ENCODE results near the gene STK10. TPM values are rescaled to one million over a fixed set of nuclear protein-coding genes. Genes with fewer than 3 reads are reported as not detected.

Gene STK10
- total and polyA plus RNA-seq, 2 of the 8 experiments (the other 6 are each of a cell fraction or from before 2014, with no cell fraction given) = 10.5 to 21.4 TPM

DNA sequence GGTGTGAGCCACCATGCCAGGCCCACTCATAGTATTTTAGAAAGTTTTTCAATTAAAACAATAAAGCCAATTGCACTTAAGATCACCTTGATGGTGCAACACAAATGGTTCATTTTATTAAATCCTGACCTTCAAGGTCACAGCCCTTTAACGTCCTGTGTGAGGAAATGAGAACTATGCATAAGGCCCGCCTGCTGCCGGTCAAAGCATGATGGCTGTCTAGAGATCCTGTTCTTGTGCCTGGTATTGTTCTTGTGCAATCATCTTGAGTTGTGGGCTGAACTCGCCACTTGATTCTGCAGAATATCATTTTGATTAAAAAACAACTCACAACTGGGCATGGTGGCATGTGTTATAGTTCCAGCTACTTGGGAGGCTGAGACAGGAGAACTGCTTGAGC lies 137.9 kb downstream of the STK10 start:
- FAIRE-seq (no peak), DNase-seq (ENCODE audit: low read depth in 1 of 2, low spot score in 2 of 2) (no peak)
- H2BK5ac ChIP-seq (ENCODE audit: low read depth, low read length) = no peak overlapping the region
- no peak overlapping the region for H3K4me3 ChIP-seq (ENCODE audit: extremely low read depth in 1 of 4, insufficient read depth in 2 of 4, low read depth in 3 of 4, low read length in 4 of 4)
- no peak overlapping the region for H4K8ac ChIP-seq (ENCODE audit: extremely low read depth, insufficient read depth, low read length)
- no peak overlapping the region for H4K5ac ChIP-seq (ENCODE audit: insufficient read length, low read depth, low read length)
- no peaks in the 10 kb centered on the region for H3K27me3 ChIP-seq (replicated peaks in 1 of 4; ENCODE audit: control insufficient read depth in 3 of 4, extremely low read depth in 1 of 4, insufficient read depth in 3 of 4, low read length in 3 of 4)
- no peak overlapping the region for H3K56ac ChIP-seq (replicated peaks; ENCODE audit: insufficient read length, low read depth, low read length)
- no peak overlapping the region for H3K14ac ChIP-seq (ENCODE audit: insufficient read length)
- ChIA-PET POLR2A (ENCODE audit: partially characterized antibody) (no interaction called here), CTCF (ENCODE audit: partially characterized antibody) (interaction anchor here (0.6 to 2.6 kb wide), 10 partner anchors 9 to 420 kb away, joined by 3 to 13 read pairs (median 4); no protein-coding TSS in a partner anchor)
- H3K23me2 ChIP-seq (ENCODE audit: low read depth, low read length) = no peaks in the 10 kb centered on the region
- no peak overlapping the region for H3K9ac ChIP-seq (replicated peaks in 1 of 4; ENCODE audit: extremely low read depth in 1 of 4, low read depth in 3 of 4, low read length in 3 of 4)
- no peak overlapping the region for H3K27ac ChIP-seq (ENCODE audit: low read depth, low read length)
- H3K79me2 ChIP-seq (ENCODE audit: control insufficient read depth in 1 of 2, insufficient read depth in 2 of 2, low read length in 2 of 2) = no peaks in the 10 kb centered on the region
- H3K36me3 ChIP-seq (ENCODE audit: control insufficient read depth in 2 of 4, insufficient read depth in 4 of 4, low read length in 3 of 4) = no peaks in the 10 kb centered on the region
- H3K23ac ChIP-seq (ENCODE audit: insufficient read length) = no peak overlapping the region
- H4K20me1 ChIP-seq (replicated peaks in 1 of 2; ENCODE audit: control insufficient read depth in 1 of 2, insufficient read depth in 2 of 2, low read length in 2 of 2) = peaks cover 0 to 2% of the 10 kb centered on the region in 2 experiments
- H3K4ac ChIP-seq (replicated peaks; ENCODE audit: insufficient read length, low read depth, low read length) = no peak overlapping the region
- H3K18ac ChIP-seq (ENCODE audit: extremely low read depth, low read length) = no peak overlapping the region
- no peak overlapping the region for H4K91ac ChIP-seq (replicated peaks; ENCODE audit: insufficient read length, low read length)
- peaks cover 0 to 7% (median 0%) of the 10 kb centered on the region in 4 experiments; a peak in 2 of 7 replicates for H3K4me1 ChIP-seq (replicated peaks in 1 of 4; ENCODE audit: control insufficient read depth in 3 of 4, insufficient read depth in 4 of 4, low read length in 3 of 4)
- H2AK5ac ChIP-seq (ENCODE audit: low read depth, low read length) = no peak overlapping the region
- no peak overlapping the region for H3K4me2 ChIP-seq (ENCODE audit: insufficient read depth in 1 of 2, low read depth in 2 of 2, low read length in 2 of 2)
- no peak overlapping the region for H2AFZ ChIP-seq (ENCODE audit: low read length)
- no peaks in the 10 kb centered on the region for H3K9me3 ChIP-seq (ENCODE audit: insufficient read depth in 2 of 2, low read depth in 1 of 2, low read length in 1 of 2)
- no peak overlapping the region for H2BK20ac ChIP-seq (ENCODE audit: low read length)
- H3K79me1 ChIP-seq (ENCODE audit: low read depth, low read length) = no peaks in the 10 kb centered on the region
- no peak overlapping the region for H2BK15ac ChIP-seq (ENCODE audit: low read length)
- WGBS, 2 experiments (ENCODE audit: extremely low coverage in 1 of 2, insufficient coverage in 1 of 2, insufficient read length in 1 of 2, insufficient replicate concordance in 2 of 2, low coverage in 1 of 2, low lambda C conversion rate in 2 of 2, missing lambda C conversion rate in 1 of 2) = 98% methylated on average over 4 of the region's 4 CpGs; no CpG with 5 or more reads in 1 of the 2 experiments
- H2BK12ac ChIP-seq (ENCODE audit: low read depth, low read length) = no peak overlapping the region
- H2BK120ac ChIP-seq (replicated peaks; ENCODE audit: low read depth, low read length) = no peak overlapping the region
- TF ChIP-seq POLR2A (IDR thresholded peaks at IDR 0.05; ENCODE audit: control extremely low read depth in 1 of 2, low read depth in 2 of 2, low read length in 2 of 2) (no peak), HDAC6 (IDR thresholded peaks at IDR 0.05; ENCODE audit: low read depth, low read length) (no peak), CHD2 (IDR thresholded peaks at IDR 0.05; ENCODE audit: low read length) (no peak), CBX5 (IDR thresholded peaks at IDR 0.05; ENCODE audit: low read depth, low read length) (no peak), EGR1 (IDR thresholded peaks at IDR 0.05; ENCODE audit: borderline replicate concordance, low read depth, low read length) (no peak), CEBPB (IDR thresholded peaks at IDR 0.05; ENCODE audit: low read depth, low read length) (no peak), TEAD4 (IDR thresholded peaks at IDR 0.05; ENCODE audit: low read depth, low read length) (no peak), RBBP5 (IDR thresholded peaks at IDR 0.05; ENCODE audit: borderline replicate concordance, low read depth, low read length) (no peak), RAD21 (IDR thresholded peaks at IDR 0.05 in 1 of 2, conservative IDR thresholded peaks at IDR 0.05 in 1 of 2; ENCODE audit: low read depth in 2 of 2, low read length in 2 of 2) (no peak), SIN3A (conservative IDR thresholded peaks at IDR 0.05 in 1 of 2, IDR thresholded peaks at IDR 0.05 in 1 of 2; ENCODE audit: low read depth in 1 of 2, low read length in 2 of 2) (no peak), RXRA (IDR thresholded peaks at IDR 0.05; ENCODE audit: insufficient read depth, low read depth, low read length) (no peak), SIRT6 (IDR thresholded peaks at IDR 0.05; ENCODE audit: low read length) (no peak), BRCA1 (IDR thresholded peaks at IDR 0.05; ENCODE audit: low read depth, low read length) (no peak), SUZ12 (IDR thresholded peaks at IDR 0.05; ENCODE audit: low read length) (no peak), HDAC2 (IDR thresholded peaks at IDR 0.05; ENCODE audit: borderline replicate concordance in 1 of 2, low read depth in 2 of 2, low read length in 2 of 2) (no peak)

All from H1 (cell line).